ENCODE results near the gene APOF.
A peak's percentile ranks its signal among the peaks of the same experiment; 100 is the strongest.
"Not testable (repeated sequence)": the region's sequence is repeated elsewhere in the genome, so short reads cannot be mapped to it uniquely, and the experiment has no call there.

APOF gene

DNA sequence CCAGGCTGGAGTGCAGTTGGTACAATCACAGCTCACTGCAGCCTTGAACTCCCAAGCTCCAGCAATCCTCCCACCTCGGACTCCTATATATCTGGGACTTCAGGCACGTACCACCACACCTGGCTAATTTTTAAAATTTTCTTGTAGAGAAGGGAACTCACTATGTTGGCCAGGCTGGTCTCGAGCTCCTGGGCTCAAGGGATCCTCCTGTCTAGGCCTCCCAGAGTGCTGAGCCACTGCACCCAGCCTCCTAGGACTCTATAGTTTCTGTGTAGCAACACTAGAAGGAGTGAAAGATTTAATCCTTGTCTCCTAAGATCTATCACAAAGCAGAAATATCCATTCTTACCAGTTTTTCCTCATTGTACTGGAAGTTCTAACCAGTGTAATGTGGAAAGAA lies 4.3 kb upstream of the APOF start:
- FAIRE-seq = no peak

DNA sequence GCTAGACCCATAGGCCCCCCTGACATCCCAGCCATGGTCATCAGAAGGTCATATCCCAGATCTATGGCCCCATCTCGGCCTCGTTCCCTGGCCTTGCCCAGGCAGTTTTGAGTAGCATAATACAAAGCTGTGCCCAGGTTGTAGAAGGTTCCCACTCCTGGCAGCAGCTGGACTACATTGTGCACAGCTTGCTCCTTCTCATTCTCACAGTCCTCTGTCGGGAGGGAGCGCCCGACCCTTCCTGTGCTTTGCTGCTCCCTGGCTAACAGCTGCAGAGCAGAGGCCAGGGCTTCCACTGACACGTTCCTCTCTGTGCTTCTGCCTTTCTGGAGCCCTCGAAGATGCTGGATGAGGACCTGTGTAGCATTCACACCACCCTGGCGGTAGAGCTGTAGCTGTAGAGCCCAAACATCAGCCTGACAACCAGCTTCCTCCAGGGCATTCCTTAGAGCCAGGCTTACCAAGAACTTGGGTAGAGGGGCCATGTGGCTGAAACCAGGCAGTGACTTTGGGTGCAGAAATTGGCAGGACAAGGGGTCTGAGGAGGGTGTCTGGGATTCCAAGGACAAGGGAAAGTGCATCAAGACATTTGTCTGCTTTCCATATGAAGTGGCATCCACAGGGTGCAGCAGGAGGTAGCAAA lies 1.0 kb downstream of the APOF start:
- no peak for FAIRE-seq

DNA sequence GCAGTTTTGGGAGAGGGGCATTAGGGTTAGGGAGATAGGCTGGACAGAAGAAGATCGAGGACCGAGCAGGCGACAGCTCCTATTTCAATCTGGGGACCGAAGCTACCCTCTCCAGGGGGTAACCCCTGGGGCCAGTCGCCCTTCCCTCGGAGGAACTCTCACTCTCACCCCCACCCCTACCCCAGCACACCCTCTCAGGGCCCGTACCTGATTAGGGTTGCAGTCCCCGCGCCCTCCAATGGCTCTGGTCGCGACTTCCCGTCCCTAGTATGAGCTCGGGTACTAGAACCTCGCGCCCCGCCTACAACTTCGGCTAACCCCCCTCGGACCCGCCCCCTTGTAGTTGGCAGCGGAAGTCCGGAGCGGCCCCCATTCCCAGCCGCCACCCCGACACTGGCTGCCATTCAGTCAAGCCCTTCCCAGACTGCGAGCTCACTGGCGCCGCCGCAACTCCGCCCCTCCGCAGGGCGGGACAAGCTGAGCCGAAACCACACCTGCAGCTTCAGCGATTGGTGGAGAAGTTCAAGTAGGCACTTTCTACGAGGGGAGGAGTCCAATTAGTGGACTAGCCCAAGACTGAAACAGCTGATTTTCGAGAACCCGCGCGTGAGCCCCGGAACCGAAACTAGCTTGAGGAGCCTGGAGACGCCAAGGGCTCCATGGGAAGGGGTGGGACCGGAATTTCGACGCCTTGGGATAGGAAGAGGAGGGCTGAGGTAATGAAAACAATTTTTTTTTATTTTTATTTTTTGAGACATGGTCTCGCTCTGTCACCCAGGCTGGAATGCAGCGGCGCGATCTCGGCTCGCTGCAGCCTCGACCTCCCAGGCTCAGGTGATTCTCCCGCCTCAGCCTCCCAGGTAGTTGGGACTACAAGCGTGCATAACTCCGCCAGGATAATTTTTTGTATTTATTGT lies 2.5 kb downstream of the APOF start, which contains the start of gene STAT2:
TSS of gene STAT2 (minus strand) at position 257 of the 917 bp plus-strand sequence. CDS start 3,536 bp downstream, outside the sequence.
- FAIRE-seq = peak; percentile 98

- no peak for FAIRE-seq
Observed at GRCh38 chr12:56358836-56359532, 3.7 kb downstream of the APOF start.

GRCh38 chr12:56351325-56351724 lies 11.3 kb downstream of the APOF start:
- FAIRE-seq = no peak

DNA sequence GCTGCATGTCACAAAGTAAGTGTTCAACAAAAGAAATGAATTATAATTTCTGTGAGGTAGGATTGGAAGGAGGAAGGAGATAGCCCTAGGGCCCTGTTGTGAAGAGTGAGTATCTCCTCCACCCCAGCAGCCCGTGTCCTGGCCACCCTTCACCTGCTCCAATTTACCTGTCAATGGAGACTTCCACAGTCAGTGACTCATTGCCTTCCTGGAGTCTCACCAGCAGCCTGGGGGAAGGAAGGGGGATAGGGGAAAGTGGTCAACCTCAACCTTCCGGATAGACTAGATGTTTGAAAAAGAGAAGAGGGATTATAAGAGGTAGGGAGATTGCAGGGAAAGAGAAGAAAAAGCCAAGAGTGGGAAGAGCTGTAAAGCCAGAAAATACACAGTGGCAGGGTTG lies 12.0 kb downstream of the APOF start:
- FAIRE-seq = no peak

DNA sequence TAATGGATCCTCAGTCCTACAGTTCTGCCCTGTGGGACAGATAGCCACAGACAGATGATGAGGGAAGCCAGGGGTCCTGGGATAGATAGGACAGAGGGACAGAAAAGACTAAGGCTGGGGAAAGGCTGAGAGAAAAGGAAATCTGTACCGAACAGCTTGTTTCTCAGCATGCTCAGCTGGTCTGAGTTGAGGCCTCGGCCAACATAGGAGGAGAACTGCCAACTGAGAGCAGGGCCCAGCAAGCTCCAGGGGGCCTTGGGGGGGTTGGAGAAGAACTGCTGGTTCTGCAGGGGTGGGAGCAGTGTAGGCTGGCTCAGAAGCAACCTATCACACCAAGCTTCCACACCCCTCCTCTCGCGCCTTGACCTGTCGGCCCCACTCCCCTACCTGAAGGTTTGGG lies 13.9 kb downstream of the APOF start:
- FAIRE-seq = no peak

DNA sequence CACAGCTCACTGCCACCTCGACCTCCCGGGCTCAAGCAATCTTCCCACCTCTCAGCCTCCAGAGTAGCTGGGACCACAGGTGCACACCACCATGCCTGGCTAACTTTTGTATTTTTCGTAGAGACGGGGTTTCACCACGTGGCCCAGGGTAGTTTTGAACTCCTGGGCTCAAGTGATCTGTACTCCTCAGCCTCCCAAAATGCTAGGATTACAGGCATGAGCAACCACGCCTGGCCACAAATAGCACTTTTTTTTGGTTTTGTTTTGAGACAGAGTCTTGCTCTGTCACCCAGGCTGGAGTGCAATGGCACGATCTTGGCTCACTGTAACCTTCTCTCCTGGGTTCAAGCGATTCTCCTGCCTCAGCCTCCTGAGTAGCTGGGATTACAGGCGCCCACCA lies 15.4 kb downstream of the APOF start:
- FAIRE-seq = not testable (repeated sequence)

GRCh38 chr12:56346675-56347074 lies 16.0 kb downstream of the APOF start:
- no peak for FAIRE-seq

GRCh38 chr12:56342290-56342689 lies 20.4 kb downstream of the APOF start:
- not testable (repeated sequence) for FAIRE-seq

DNA sequence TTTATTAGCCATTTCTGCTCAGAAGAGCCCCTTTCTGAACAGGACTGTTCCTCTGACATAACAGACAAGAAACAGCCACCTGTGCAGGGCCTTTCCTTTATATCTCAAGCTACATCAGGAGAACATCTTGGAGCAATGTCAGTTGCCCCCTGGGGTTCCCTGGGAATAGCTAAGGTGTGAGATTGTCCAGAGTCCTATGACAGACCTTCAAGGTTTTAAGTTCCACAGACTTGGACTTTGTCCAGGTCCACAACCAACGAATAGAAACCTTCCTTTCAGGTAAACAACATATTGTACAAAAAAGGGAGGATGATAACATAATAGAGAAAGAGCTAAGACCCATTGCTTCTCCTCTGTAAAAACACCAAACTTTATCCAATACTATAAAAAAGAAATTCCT lies 21.0 kb downstream of the APOF start:
- no peak for FAIRE-seq

DNA sequence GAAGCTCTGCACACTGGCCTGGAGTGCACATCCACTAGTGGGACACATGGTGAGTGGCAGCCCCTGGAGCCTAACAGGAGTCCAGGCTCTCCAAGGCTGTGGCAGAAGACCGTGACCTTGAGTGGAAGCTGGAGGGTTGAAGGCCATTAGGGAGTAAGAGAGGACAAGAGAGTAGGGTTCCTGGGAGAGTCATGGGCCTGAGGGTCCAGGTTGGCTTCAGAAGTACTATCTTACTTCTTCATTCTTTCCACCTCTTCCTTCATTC lies 23.6 kb downstream of the APOF start:
- FAIRE-seq = no peak

- no peak for FAIRE-seq
Observed at GRCh38 chr12:56338308-56339157, 24.1 kb downstream of the APOF start, which contains the start of gene IL23A. Gene IL23A (plus strand): TSS chr12:56338884. CDS start chr12:56339045, 161 bp downstream.

- FAIRE-seq = no peak
Observed at GRCh38 chr12:56337753-56338251, 24.9 kb downstream of the APOF start.

DNA sequence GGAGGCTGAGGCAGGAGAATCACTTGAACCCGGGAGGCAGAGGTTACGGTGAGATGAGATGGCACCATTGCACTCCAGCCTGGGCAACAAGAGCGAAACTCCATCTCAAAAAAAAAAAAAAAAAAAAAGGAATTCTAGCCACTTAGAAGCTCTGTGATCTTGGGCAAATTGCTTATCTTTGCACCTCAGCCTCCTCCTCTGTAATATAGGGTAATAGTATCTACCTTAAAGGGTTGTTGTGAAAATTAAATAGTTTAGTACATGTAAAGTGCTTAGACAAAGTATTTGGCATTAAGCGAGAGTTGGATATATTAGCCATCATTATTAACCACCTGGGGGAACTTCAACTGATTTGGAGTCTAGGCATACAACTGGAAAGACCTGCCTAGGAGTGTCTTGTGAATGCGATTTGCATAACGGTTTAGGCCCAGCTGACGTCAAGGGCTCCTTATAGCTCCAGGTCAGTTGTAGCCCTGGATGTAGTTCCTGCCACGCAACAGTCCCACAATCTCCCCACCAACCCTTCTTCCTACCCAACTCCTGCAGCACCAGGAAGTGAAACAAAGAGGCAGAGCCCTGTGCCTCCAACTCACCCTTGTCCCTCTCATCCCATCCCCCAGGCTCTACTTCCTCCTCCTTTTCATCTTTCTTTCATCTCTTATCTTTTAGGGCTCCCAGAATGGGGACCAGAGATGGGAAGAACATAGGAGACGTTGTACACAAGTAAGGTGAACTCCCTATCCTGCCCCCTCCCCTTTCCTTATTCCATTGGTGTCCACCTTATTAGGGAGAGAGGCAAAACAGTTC lies 26.1 kb downstream of the APOF start:
- no peak for FAIRE-seq

- not testable (repeated sequence) for FAIRE-seq
Observed at GRCh38 chr12:56335527-56335926, 27.1 kb downstream of the APOF start.

GRCh38 chr12:56334490-56334793 lies 28.2 kb downstream of the APOF start:
- FAIRE-seq = no peak

GRCh38 chr12:56333679-56334489 lies 28.8 kb downstream of the APOF start, which contains the start of gene PAN2:
Gene PAN2 (minus strand): TSS chr12:56334000. CDS start chr12:56333094, 906 bp downstream.
- FAIRE-seq = peak; percentile 83

DNA sequence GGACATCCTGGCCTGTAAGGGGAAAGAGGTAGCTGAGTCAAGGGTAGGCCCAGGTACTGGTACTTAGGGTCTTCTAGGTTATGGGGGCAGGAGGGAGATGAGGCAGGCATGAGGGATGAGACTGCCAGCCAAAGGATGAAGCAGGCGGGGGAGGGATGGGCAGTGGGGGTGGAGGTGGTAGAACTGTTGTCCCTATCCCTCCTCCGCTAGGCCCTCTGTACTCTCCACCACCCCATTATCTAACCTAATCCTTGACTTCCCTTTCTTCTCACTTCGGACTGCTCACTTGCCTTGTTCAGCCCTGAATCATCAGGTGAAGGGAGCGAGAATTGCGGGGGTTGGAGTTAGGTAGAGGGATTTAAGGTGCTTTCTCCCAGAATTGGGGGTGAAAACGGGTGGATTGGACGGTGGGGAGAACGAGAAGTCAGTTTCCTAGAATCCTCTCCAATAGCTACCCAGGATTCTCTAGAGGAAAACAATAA lies 29.4 kb downstream of the APOF start:
- no peak for FAIRE-seq

DNA sequence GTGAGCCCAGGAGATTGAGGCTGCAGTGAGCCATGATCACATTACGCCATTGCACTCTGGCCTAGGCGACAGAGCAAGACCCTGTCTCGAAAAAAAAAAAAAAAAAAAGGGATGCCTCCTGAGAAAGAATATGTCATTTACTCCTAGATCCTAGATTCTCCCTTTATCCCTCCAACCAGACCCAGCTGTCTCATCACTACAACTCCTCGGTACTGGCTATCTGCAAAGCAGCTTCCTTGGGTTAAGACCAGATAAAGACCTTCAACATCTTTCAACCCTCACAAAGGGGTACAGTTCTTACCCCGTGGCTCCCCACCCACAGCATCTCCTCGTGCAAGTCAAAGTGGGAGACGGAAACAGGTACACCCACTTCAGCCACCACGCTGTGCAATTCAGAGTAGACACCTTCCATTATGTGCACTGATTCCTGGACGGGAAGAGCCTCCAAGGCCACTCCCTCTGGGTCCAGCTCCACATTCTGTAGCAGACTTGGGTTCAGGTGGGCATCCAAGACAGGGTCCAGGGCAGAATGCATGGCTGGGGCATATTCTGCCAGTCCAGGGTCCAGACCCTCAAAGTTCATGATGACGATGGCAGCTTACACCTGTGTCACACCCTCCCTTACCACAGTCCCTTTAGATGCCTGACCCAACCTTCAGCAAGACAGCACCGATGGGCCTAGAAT lies 30.0 kb downstream of the APOF start:
- no peak for FAIRE-seq

Measured in TTC549 (cell line).